Trophoblast cell (in vitro differentiated cells and primary cell): ENCODE results near the gene PSENEN.
A peak's percentile ranks its signal among the peaks of the same experiment; 100 is the strongest.

Source experiments
- DNase-seq, 2 donors: peaks; one replicate each; pipeline ENCODE4 v3.0.0-alpha.2; 2016
- H2AFZ ChIP-seq: 2 replicates; pipeline ENCODE4 v1.6.1; 2013; ENCODE audit warnings: low read length, moderate library complexity, mild to moderate bottlenecking; ENCODE audit not compliant: insufficient read depth, poor library complexity
- H2AK5ac ChIP-seq: 2 replicates; pipeline ENCODE4 v1.6.1; 2013; ENCODE audit warnings: mild to moderate bottlenecking, low read length
- H2BK120ac ChIP-seq: 2 replicates; pipeline ENCODE4 v1.6.1; 2013; ENCODE audit warnings: low read length, mild to moderate bottlenecking, moderate library complexity; ENCODE audit not compliant: insufficient read depth, poor library complexity
- H2BK12ac ChIP-seq: 2 replicates; pipeline ENCODE4 v1.6.1; 2013; ENCODE audit warnings: mild to moderate bottlenecking, low read length, moderate library complexity
- H2BK5ac ChIP-seq: 2 replicates; pipeline ENCODE4 v1.6.1; 2013; ENCODE audit warnings: low read length, low read depth, moderate library complexity, mild to moderate bottlenecking; ENCODE audit not compliant: poor library complexity
- H3K14ac ChIP-seq: 2 replicates; pipeline ENCODE4 v1.6.1; 2013; ENCODE audit warnings: mild to moderate bottlenecking, low read length
- H3K18ac ChIP-seq: 2 replicates; pipeline ENCODE4 v1.6.1; 2013; ENCODE audit warnings: mild to moderate bottlenecking, low read length
- H3K23ac ChIP-seq: 2 replicates; pipeline ENCODE4 v1.6.1; 2013; ENCODE audit warnings: low read length
- H3K27ac ChIP-seq: 2 replicates; pipeline ENCODE4 v1.5.1; 2013; ENCODE audit warnings: low read depth, mild to moderate bottlenecking, inconsistent platforms, low read length, moderate library complexity
- H3K27me3 ChIP-seq: 2 replicates; pipeline ENCODE4 v1.6.1; 2013; ENCODE audit warnings: inconsistent platforms, mild to moderate bottlenecking, low read length, moderate library complexity; ENCODE audit not compliant: insufficient read depth
- H3K36me3 ChIP-seq, 2 experiments: 1 replicate in 1 of 2; 2 replicates in 1 of 2; pipeline ENCODE4 v1.6.1; 2013; ENCODE audit warnings: low read length in 2 of 2, mild to moderate bottlenecking in 2 of 2, moderate library complexity in 1 of 2; ENCODE audit not compliant: insufficient read depth in 2 of 2, control insufficient read depth in 1 of 2
- H3K4ac ChIP-seq: 2 replicates; pipeline ENCODE4 v1.6.1; 2013; ENCODE audit warnings: low read depth, mild to moderate bottlenecking, low read length, moderate library complexity
- H3K4me1 ChIP-seq, 2 experiments: 1 replicate in 1 of 2; 2 replicates in 1 of 2; pipeline ENCODE4 v1.6.1; 2013; ENCODE audit warnings: low read length in 2 of 2, mild to moderate bottlenecking in 2 of 2, moderate library complexity in 1 of 2; ENCODE audit not compliant: insufficient read depth in 2 of 2, control insufficient read depth in 1 of 2
- H3K4me2 ChIP-seq: 2 replicates; pipeline ENCODE4 v1.6.1; 2013; ENCODE audit warnings: inconsistent platforms, mild to moderate bottlenecking, low read length, moderate library complexity
- H3K4me3 ChIP-seq: 2 replicates; pipeline ENCODE4 v1.5.1; 2013; ENCODE audit warnings: mild to moderate bottlenecking, low read depth, low read length, inconsistent platforms
- H3K79me1 ChIP-seq: one replicate; pipeline ENCODE4 v1.6.1; 2013; ENCODE audit warnings: low read length
- H3K79me2 ChIP-seq: 2 replicates; pipeline ENCODE4 v1.6.1; 2013; ENCODE audit warnings: low read length, mild to moderate bottlenecking; ENCODE audit not compliant: control insufficient read depth, insufficient read depth, poor library complexity
- H3K9ac ChIP-seq: 2 replicates; pipeline ENCODE4 v1.6.1; 2013; ENCODE audit warnings: mild to moderate bottlenecking, low read length
- H3K9me3 ChIP-seq: 2 replicates; pipeline ENCODE4 v1.6.1; 2013; ENCODE audit warnings: low read depth, mild to moderate bottlenecking, control low read depth, inconsistent platforms, low read length; ENCODE audit not compliant: insufficient read depth
- H4K12ac ChIP-seq: 2 replicates; pipeline ENCODE4 v1.6.1; 2013; ENCODE audit warnings: low read depth, mild to moderate bottlenecking, low read length, moderate library complexity
- H4K8ac ChIP-seq: 2 replicates; pipeline ENCODE4 v1.6.1; 2013; ENCODE audit warnings: low read depth, mild to moderate bottlenecking, low read length, moderate library complexity
- H4K91ac ChIP-seq: one replicate; pipeline ENCODE4 v1.6.1; 2013; ENCODE audit warnings: low read depth, mild to moderate bottlenecking, low read length, moderate library complexity
- WGBS: extraction: QIAGEN DNeasy Blood & Tissue Kit; methylation state at CpG from one replicate; pipeline ENCODE4 v1.1.7; 2013; ENCODE audit warnings: missing lambda C conversion rate; ENCODE audit not compliant: insufficient read length, insufficient coverage; ENCODE audit errors: extremely low coverage; 5-methylcytosine and 5-hydroxymethylcytosine counted together

PSENEN gene

GRCh38 chr19:35755131-35755549 is 9.7 kb downstream of the PSENEN start:
- H3K4me2 ChIP-seq, result peak overlapping the region; percentile 57
- WGBS, result no CpG with 5 or more reads among the region's 17 CpGs
- H3K4ac ChIP-seq, result no peak overlapping the region
- H3K79me2 ChIP-seq, result peaks cover 6% of the 10 kb centered on the region
- peaks cover 29 to 30% of the 10 kb centered on the region in 2 experiments for H3K4me1 ChIP-seq
- peaks cover 4% of the 10 kb centered on the region for H3K9me3 ChIP-seq
- no peaks in the 10 kb centered on the region for H3K27me3 ChIP-seq
- peak overlapping the region; percentile 88 for H2BK120ac ChIP-seq
- peak overlapping the region; percentile 67 for H4K8ac ChIP-seq
- H2AK5ac ChIP-seq, result no peak overlapping the region
- peak overlapping the region; percentile 47 for H2BK12ac ChIP-seq
- DNase-seq, result no peak
- H4K91ac ChIP-seq, result peak overlapping the region; percentile 91
- H3K18ac ChIP-seq, result peak overlapping the region; percentile 18
- peaks cover 27% of the 10 kb centered on the region for H3K79me1 ChIP-seq
- H2AFZ ChIP-seq, result no peak overlapping the region
- H3K14ac ChIP-seq, result peak overlapping the region; percentile 59
- H2BK5ac ChIP-seq, result peak overlapping the region; percentile 68
- H3K4me3 ChIP-seq, result no peak overlapping the region
- H3K23ac ChIP-seq, result no peak overlapping the region
- peaks cover 36 to 38% of the 10 kb centered on the region in 2 experiments for H3K36me3 ChIP-seq
- no peak overlapping the region for H3K9ac ChIP-seq
- peak overlapping the region; percentile 21 for H4K12ac ChIP-seq
- H3K27ac ChIP-seq, result peak overlapping the region; percentile 93

GRCh38 chr19:35755550-35756376 is 10.3 kb downstream of the PSENEN start:
- Histone ChIP-seq H3K4me2 (peak overlapping the region; percentile 57), H2BK5ac (peak overlapping the region; percentile 68), H3K4ac (peak overlapping the region; percentile 68), H3K36me3 (peaks cover 37 to 39% of the 10 kb centered on the region in 2 experiments), H4K12ac (peak overlapping the region; percentile 22), H3K4me3 (no peak overlapping the region), H3K27ac (peak overlapping the region; percentile 93), H2BK12ac (peak overlapping the region; percentile 78), H3K4me1 (peaks cover 29 to 31% of the 10 kb centered on the region in 2 experiments), H3K18ac (peak overlapping the region; percentile 51), H2AFZ (no peak overlapping the region), H4K8ac (peak overlapping the region; percentile 67), H3K23ac (no peak overlapping the region), H3K9ac (no peak overlapping the region), H2AK5ac (peak overlapping the region; percentile 49), H3K79me1 (peaks cover 27% of the 10 kb centered on the region), H3K27me3 (no peaks in the 10 kb centered on the region), H3K14ac (peak overlapping the region; percentile 86), H2BK120ac (peak overlapping the region; percentile 88), H3K79me2 (peaks cover 6% of the 10 kb centered on the region), H4K91ac (peak overlapping the region; percentile 91), H3K9me3 (peaks cover 4% of the 10 kb centered on the region)
- peak; percentile 14 to 34 for DNase-seq
- no CpG with 5 or more reads among the region's 74 CpGs for WGBS

- DNase-seq, result no peak
- Histone ChIP-seq H3K27me3 (no peaks in the 10 kb centered on the region), H3K4me1 (peaks cover 29 to 31% of the 10 kb centered on the region in 2 experiments), H3K4me3 (no peak within 1 kb of the TSS), H3K4me2 (peak within 1 kb of the TSS; percentile 69), H4K91ac (peak within 1 kb of the TSS; percentile 91), H3K23ac (no peak within 1 kb of the TSS), H2AK5ac (peak within 1 kb of the TSS; percentile 91), H4K8ac (peak within 1 kb of the TSS; percentile 87), H2AFZ (peak within 1 kb of the TSS; percentile 58), H3K79me1 (peaks cover 27% of the 10 kb centered on the region), H2BK12ac (peak within 1 kb of the TSS; percentile 83), H2BK120ac (peak within 1 kb of the TSS; percentile 93), H2BK5ac (peak within 1 kb of the TSS; percentile 88), H3K18ac (peak within 1 kb of the TSS; percentile 85), H3K36me3 (peaks cover 41 to 42% of the 10 kb centered on the region in 2 experiments), H3K27ac (peak within 1 kb of the TSS; percentile 93), H3K9ac (peak within 1 kb of the TSS; percentile 64), H3K9me3 (peaks cover 4% of the 10 kb centered on the region), H3K14ac (peak within 1 kb of the TSS; percentile 86), H3K79me2 (peaks cover 6% of the 10 kb centered on the region), H3K4ac (peak within 1 kb of the TSS; percentile 71), H4K12ac (peak within 1 kb of the TSS; percentile 84)
- WGBS, result no CpG with 5 or more reads among the region's 52 CpGs
Observed at GRCh38 chr19:35756377-35757230, 11.2 kb downstream of the PSENEN start, which contains the start of gene HSPB6. Gene HSPB6, minus strand, starts transcription at chr19:35757029. Its CDS starts 21 bp downstream, at chr19:35757008.

- peak overlapping the region; percentile 58 for H2AFZ ChIP-seq
- peak overlapping the region; percentile 91 for H2AK5ac ChIP-seq
- H3K14ac ChIP-seq, result peak overlapping the region; percentile 84
- H3K36me3 ChIP-seq, result peaks cover 40 to 42% of the 10 kb centered on the region in 2 experiments
- H3K9me3 ChIP-seq, result peaks cover 4% of the 10 kb centered on the region
- peak overlapping the region; percentile 69 for H3K4me2 ChIP-seq
- H3K27ac ChIP-seq, result peak overlapping the region; percentile 93
- H3K79me2 ChIP-seq, result peaks cover 6% of the 10 kb centered on the region
- H3K27me3 ChIP-seq, result no peaks in the 10 kb centered on the region
- H3K4ac ChIP-seq, result peak overlapping the region; percentile 71
- no CpG with 5 or more reads among the region's 19 CpGs for WGBS
- H3K18ac ChIP-seq, result peak overlapping the region; percentile 85
- no peak overlapping the region for H3K4me3 ChIP-seq
- peak overlapping the region; percentile 88 for H2BK5ac ChIP-seq
- peak overlapping the region; percentile 64 for H3K9ac ChIP-seq
- peak overlapping the region; percentile 91 for H4K91ac ChIP-seq
- peak overlapping the region; percentile 93 for H2BK120ac ChIP-seq
- H3K79me1 ChIP-seq, result peaks cover 27% of the 10 kb centered on the region
- H4K8ac ChIP-seq, result peak overlapping the region; percentile 87
- peak overlapping the region; percentile 83 for H2BK12ac ChIP-seq
- peak; percentile 95 for DNase-seq
- H3K4me1 ChIP-seq, result peaks cover 29 to 31% of the 10 kb centered on the region in 2 experiments
- H4K12ac ChIP-seq, result peak overlapping the region; percentile 84
- no peak overlapping the region for H3K23ac ChIP-seq
Observed at GRCh38 chr19:35757231-35757748, 11.8 kb downstream of the PSENEN start.
